Kidney (tissue), 14 donors: ENCODE data around the gene USP36. TPM values are rescaled to one million over a fixed set of nuclear protein-coding genes. Genes with fewer than 3 reads are reported as not detected.

ENCODE experiments used
- DNase-seq, 5 donors: peaks; one replicate each; pipeline ENCODE4 v3.0.0-alpha.2; 2013 to 2020
- FAIRE-seq: peaks from 2 replicates; lab custom pipeline; 2012; peaks lifted over from hg19 to GRCh38; lab: Jason Lieb, UNC
- H3K27ac ChIP-seq, 2 donors: one replicate each; pipeline ENCODE4 v1.7.0; 2013; ENCODE audit warnings: low read depth in 2 of 2, low read length in 2 of 2, inconsistent platforms in 1 of 2
- H3K27me3 ChIP-seq: one replicate; pipeline ENCODE4 v1.7.1; 2013; ENCODE audit warnings: low read length, inconsistent platforms; ENCODE audit not compliant: control insufficient read depth, insufficient read depth
- H3K36me3 ChIP-seq, 3 donors: one replicate each; pipeline versions ENCODE4 v1.7.0 to v1.7.1; 2013; ENCODE audit warnings: low read length in 3 of 3, control low read depth in 1 of 3, inconsistent platforms in 1 of 3; ENCODE audit not compliant: insufficient read depth in 3 of 3, control insufficient read depth in 2 of 3
- H3K4me1 ChIP-seq, 3 donors: one replicate each; pipeline versions ENCODE4 v1.7.0 to v1.7.1; 2013; ENCODE audit warnings: low read length in 3 of 3, inconsistent platforms in 1 of 3, low read depth in 1 of 3; ENCODE audit not compliant: control insufficient read depth in 2 of 3, insufficient read depth in 2 of 3
- H3K4me3 ChIP-seq, 3 donors: one replicate each; pipeline versions ENCODE4 v1.7.0 to v1.8.1; 2013; ENCODE audit warnings: low read length in 3 of 3, control low read depth in 1 of 3, inconsistent platforms in 1 of 3
- H3K9ac ChIP-seq, 3 donors: one replicate each; pipeline versions ENCODE4 v1.7.0 to v1.7.1; 2013; ENCODE audit warnings: low read length in 3 of 3, control low read depth in 1 of 3, inconsistent platforms in 1 of 3
- H3K9me3 ChIP-seq, 3 donors: one replicate each; pipeline versions ENCODE4 v1.7.0 to v1.7.1; 2013; ENCODE audit warnings: low read length in 3 of 3, control low read depth in 1 of 3, inconsistent platforms in 1 of 3; ENCODE audit not compliant: control insufficient read depth in 2 of 3, insufficient read depth in 1 of 3
- intact Hi-C: fragments of 100-400 bp; cut with DNase I; formaldehyde crosslinking; loops from one replicate; pipeline ENCODE4 v1.11.1; 2022
- polyA plus RNA-seq: library from polyadenylated mRNA; stranded (reverse); fragments of 350-450 nt; fragmentation: Illumina TruSeq; extraction: RNeasy Lipid Tissue Mini Kit (QIAGEN cat#74804); gene quantifications from one replicate; pipeline ENCODE4 v1.2.3, GENCODE V29; 2014; ENCODE audit warnings: low read depth, low replicate concordance; ENCODE audit not compliant: insufficient read depth
- total RNA-seq: library from RNA; stranded (reverse); fragmentation: NEBNext Ultra II Directional; extraction: Animal tissue kit (Norgen Biotek cat#: 25700); gene quantifications from one replicate; pipeline ENCODE4 v1.2.1, GENCODE V29; 2021
- TF ChIP-seq, protein P1 (sequence below): IDR thresholded peaks from 3 replicates; pipeline ENCODE4 v1.5.1; 2012; ENCODE audit warnings: mild to moderate bottlenecking, moderate library complexity, borderline replicate concordance; ENCODE audit not compliant: insufficient read depth; ENCODE audit errors: extremely low read depth
- donor health status: control.
- donor health status: control.
- donor health status: control.
- donor health status: control.
- donor health status: control.
- donor health status: DM: yes; HTN: yes; CAD: no.
- donor health status: Normal renal cell carcinoma (clear cell type).

Gene USP36
- total and polyA plus RNA-seq, 2 donors from 2014 or later: 17.0 to 66.2 TPM

DNA sequence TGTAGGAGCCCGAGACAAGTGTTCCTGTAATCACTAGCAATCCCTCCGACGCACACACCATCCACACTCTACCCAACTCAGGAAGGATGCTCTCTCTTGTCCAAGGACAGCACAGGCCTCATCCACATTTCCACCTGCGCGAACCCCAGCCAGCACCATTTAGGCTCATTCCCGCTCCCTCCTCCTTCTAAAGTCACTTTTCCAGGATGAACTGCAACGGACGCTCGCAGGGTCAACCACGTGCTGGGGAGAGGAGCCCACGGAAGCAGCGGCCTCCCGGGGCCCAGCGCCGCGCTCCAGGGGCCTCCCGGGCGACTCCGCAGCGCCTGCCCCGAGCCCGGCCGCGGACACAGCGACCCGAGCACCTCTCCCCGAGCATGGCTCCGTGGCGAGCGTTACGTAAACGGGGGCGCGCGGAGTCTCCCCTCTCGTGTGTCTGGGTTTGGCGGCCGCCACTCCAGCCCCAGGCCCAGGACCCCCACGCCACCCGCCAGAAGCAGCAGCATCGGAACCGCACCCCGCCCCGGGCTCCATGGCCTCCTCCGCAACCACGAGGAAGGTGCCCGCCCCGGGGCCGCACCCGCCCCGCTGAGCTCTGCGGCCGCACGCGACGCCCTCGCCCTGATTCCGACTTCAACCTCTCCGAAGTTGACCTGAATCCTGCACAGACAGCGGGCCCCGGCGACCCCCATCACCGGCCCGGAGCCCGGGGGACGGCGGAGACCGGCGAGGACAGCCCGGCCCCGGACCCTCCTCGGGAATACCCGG lies 668 bp downstream of the USP36 start:
- H3K4me1 ChIP-seq: peaks cover 4 to 15% (median 15%) of the 10 kb centered on the region in 3 donors
- H3K9me3 ChIP-seq: no peaks in the 10 kb centered on the region
- peak overlapping the region; percentile 62 to 90 (median 78) for H3K9ac ChIP-seq
- intact Hi-C loops: no loop called here
- H3K36me3 ChIP-seq: peaks cover 8 to 27% (median 26%) of the 10 kb centered on the region in 3 donors
- TF ChIP-seq, protein P1, sequence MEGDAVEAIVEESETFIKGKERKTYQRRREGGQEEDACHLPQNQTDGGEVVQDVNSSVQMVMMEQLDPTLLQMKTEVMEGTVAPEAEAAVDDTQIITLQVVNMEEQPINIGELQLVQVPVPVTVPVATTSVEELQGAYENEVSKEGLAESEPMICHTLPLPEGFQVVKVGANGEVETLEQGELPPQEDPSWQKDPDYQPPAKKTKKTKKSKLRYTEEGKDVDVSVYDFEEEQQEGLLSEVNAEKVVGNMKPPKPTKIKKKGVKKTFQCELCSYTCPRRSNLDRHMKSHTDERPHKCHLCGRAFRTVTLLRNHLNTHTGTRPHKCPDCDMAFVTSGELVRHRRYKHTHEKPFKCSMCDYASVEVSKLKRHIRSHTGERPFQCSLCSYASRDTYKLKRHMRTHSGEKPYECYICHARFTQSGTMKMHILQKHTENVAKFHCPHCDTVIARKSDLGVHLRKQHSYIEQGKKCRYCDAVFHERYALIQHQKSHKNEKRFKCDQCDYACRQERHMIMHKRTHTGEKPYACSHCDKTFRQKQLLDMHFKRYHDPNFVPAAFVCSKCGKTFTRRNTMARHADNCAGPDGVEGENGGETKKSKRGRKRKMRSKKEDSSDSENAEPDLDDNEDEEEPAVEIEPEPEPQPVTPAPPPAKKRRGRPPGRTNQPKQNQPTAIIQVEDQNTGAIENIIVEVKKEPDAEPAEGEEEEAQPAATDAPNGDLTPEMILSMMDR: no peak
- H3K27ac ChIP-seq: peak overlapping the region; percentile 97 to 98
- FAIRE-seq (no peak), DNase-seq (peak in 3 of 5 donors; percentile 45 to 89 (median 47))
- peak overlapping the region; percentile 64 to 83 (median 71) for H3K4me3 ChIP-seq
- no peaks in the 10 kb centered on the region for H3K27me3 ChIP-seq

DNA sequence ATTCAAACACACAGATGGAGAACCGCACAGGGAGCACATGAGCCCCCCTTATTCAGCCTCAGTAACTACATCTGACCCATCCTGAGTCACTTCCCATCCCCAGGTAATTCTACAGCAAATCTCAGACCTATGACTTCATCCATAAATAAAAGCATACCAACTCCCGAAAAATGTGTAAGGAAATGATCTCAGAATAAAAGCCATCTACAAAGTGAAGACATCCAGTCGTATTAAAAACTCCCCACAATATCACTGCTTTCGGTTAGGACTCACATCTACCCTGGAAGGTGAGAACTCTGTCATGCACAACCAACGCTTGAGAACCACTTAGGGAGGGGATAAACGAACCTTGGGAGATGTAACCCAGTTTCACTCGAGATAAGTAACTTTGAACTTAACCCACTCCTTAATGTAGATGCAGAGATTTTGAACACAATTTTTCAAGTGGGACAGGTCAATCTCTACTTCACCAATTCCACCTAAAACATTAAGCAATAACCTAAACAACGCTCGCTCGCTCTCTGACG lies 1.3 kb downstream of the USP36 start:
- H3K27me3 ChIP-seq: no peaks in the 10 kb centered on the region
- no peaks in the 10 kb centered on the region for H3K9me3 ChIP-seq
- FAIRE-seq (no peak), DNase-seq (peak in 2 of 5 donors; percentile 23 to 26)
- intact Hi-C loops: no loop called here
- H3K9ac ChIP-seq: peak overlapping the region; percentile 43 to 90 (median 78)
- H3K27ac ChIP-seq: peak overlapping the region; percentile 97 to 98
- peaks cover 8 to 33% (median 27%) of the 10 kb centered on the region in 3 donors for H3K36me3 ChIP-seq
- peaks cover 4 to 15% (median 15%) of the 10 kb centered on the region in 3 donors for H3K4me1 ChIP-seq
- TF ChIP-seq, protein P1: no peak
- peak overlapping the region; percentile 64 to 83 (median 71) for H3K4me3 ChIP-seq

DNA sequence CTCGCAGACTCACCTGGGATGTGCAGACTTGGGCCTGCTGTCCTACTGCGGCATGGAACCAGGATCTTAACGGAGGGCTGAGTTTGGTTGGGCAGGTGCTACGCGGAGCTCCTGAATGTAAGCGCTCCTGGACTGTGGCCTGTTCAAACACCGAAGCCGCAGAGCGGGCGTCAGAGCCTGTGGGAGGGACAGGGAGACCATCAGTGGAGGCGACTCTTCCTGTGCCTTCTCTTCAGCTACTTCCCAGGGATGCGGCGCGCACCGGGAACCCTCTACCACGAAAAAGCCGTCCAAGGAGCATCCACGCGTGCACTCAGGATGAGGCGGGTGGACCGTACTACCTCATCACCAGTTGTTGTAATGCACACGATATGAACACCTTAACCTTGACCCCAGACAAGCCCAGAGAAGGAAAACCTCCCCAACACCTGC lies 2.0 kb downstream of the USP36 start:
- peak overlapping the region in 2 of 3 donors; percentile 71 to 83 for H3K4me3 ChIP-seq
- DNase-seq (peak in 3 of 5 donors; percentile 29 to 51 (median 38)), FAIRE-seq (no peak)
- peaks cover 4 to 15% (median 15%) of the 10 kb centered on the region in 3 donors for H3K4me1 ChIP-seq
- no peaks in the 10 kb centered on the region for H3K27me3 ChIP-seq
- peaks cover 8 to 40% (median 28%) of the 10 kb centered on the region in 3 donors for H3K36me3 ChIP-seq
- intact Hi-C loops: no loop called here
- TF ChIP-seq, protein P1: no peak
- H3K9me3 ChIP-seq: no peaks in the 10 kb centered on the region
- peak overlapping the region in 1 of 2 donors; percentile 20 for H3K27ac ChIP-seq
- H3K9ac ChIP-seq: peak overlapping the region in 1 of 3 donors; percentile 90
